HFFc6 (cell line): Measurements from ENCODE around the gene SPRY1. TPM values are rescaled to one million over a fixed set of nuclear protein-coding genes. Genes with fewer than 3 reads are reported as not detected.

Source experiments
- DNase-seq: peaks from one replicate; pipeline ENCODE4 v3.0.0-alpha.2; 2018
- H3K27ac Mint-ChIP-seq: 2 replicates; pipeline ENCODE4 v1.8.0; 2020; ENCODE audit warnings: mild to moderate bottlenecking, mixed read lengths
- H3K27me3 Mint-ChIP-seq: 2 replicates; pipeline ENCODE4 v1.8.0; 2021; ENCODE audit warnings: mild to moderate bottlenecking, moderate library complexity, mixed read lengths; ENCODE audit not compliant: insufficient read depth
- H3K36me3 Mint-ChIP-seq: 2 replicates; pipeline ENCODE4 v1.8.0; 2021; ENCODE audit warnings: low read depth, mixed read lengths
- H3K4me1 Mint-ChIP-seq: 2 replicates; pipeline ENCODE4 v1.8.0; 2020; ENCODE audit warnings: low read depth, mixed read lengths
- H3K4me3 Mint-ChIP-seq: 2 replicates; pipeline ENCODE4 v1.8.0; 2020; ENCODE audit warnings: mild to moderate bottlenecking, moderate library complexity, mixed read lengths
- H3K9me3 Mint-ChIP-seq: 2 replicates; pipeline ENCODE4 v1.8.0; 2020; ENCODE audit warnings: mild to moderate bottlenecking, mixed read lengths
- CTCF ChIP-seq: fragments of 200-600 bp; sonication (generic); IDR thresholded peaks from 2 replicates; pipeline ENCODE4 v1.5.0; 2021; ENCODE audit warnings: antibody characterized with exemption, mild to moderate bottlenecking
- total RNA-seq, 6 experiments: library from RNA; stranded (reverse); fragmentation: NEBNext Ultra II Directional; extraction: Animal tissue kit (Norgen Biotek cat#: 25700); gene quantifications; 2 replicates in 1 of 6; 3 replicates in 5 of 6; pipeline ENCODE4 v1.2.3, GENCODE V29; 2021

Gene SPRY1
- total RNA-seq, 6 experiments from 2014 or later = 0.41 to 1.6 (median 0.56) TPM

- Mint-ChIP-seq H3K36me3 (no peaks in the 10 kb centered on the region), H3K27ac (no peak overlapping the region), H3K27me3 (no peaks in the 10 kb centered on the region), H3K4me3 (no peak overlapping the region), H3K4me1 (no peaks in the 10 kb centered on the region), H3K9me3 (no peaks in the 10 kb centered on the region)
- no peak for DNase-seq
- TF ChIP-seq CTCF = no peak
These were observed 8.8 kb downstream of the SPRY1 start for GRCh38 chr4:123405267-123405865.

DNA sequence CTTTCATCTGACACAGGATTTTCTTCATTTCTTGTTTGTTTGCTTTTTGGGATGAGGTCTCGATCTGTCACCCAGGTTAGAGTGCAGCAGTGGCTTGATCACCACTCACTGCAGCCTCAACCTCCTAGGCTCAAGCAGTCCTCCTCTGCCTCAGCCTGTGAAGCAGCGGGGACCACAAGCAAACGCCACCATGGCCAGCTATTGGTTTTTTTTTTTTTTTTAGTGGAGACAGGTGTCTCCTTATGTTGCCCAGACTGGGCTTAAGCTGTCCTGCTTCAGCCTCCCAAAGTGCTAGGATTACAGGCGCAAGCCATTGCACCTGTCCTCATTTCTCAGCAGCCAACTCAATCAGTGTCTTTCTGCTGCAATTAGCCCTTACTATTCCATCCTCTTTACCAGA, 10.3 kb downstream of the SPRY1 start:
- H3K9me3 Mint-ChIP-seq = no peaks in the 10 kb centered on the region
- no peaks in the 10 kb centered on the region for H3K36me3 Mint-ChIP-seq
- no peak for DNase-seq
- H3K27me3 Mint-ChIP-seq = no peaks in the 10 kb centered on the region
- no peaks in the 10 kb centered on the region for H3K4me1 Mint-ChIP-seq
- no peak overlapping the region for H3K27ac Mint-ChIP-seq
- no peak for TF ChIP-seq CTCF
- no peak overlapping the region for H3K4me3 Mint-ChIP-seq

- Mint-ChIP-seq H3K9me3 (no peaks in the 10 kb centered on the region), H3K36me3 (no peaks in the 10 kb centered on the region), H3K4me3 (no peak overlapping the region), H3K4me1 (peaks cover 16% of the 10 kb centered on the region), H3K27ac (no peak overlapping the region), H3K27me3 (peaks cover 1% of the 10 kb centered on the region; the same call in 1 of the 2 replicates)
- no peak for TF ChIP-seq CTCF
- no peak for DNase-seq
These were observed 12.0 kb downstream of the SPRY1 start for GRCh38 chr4:123408471-123409084.

- no peaks in the 10 kb centered on the region for H3K9me3 Mint-ChIP-seq
- H3K27ac Mint-ChIP-seq = no peak overlapping the region
- TF ChIP-seq CTCF = no peak
- H3K36me3 Mint-ChIP-seq = no peaks in the 10 kb centered on the region
- no peak overlapping the region for H3K4me3 Mint-ChIP-seq
- H3K27me3 Mint-ChIP-seq = peaks cover 1% of the 10 kb centered on the region; the same call in 1 of the 2 replicates
- H3K4me1 Mint-ChIP-seq = peaks cover 22% of the 10 kb centered on the region
- DNase-seq = no peak
These were observed 12.7 kb downstream of the SPRY1 start for GRCh38 chr4:123409334-123409733.

- no peaks in the 10 kb centered on the region for H3K36me3 Mint-ChIP-seq
- no peak overlapping the region for H3K4me3 Mint-ChIP-seq
- H3K4me1 Mint-ChIP-seq = peaks cover 38% of the 10 kb centered on the region
- peaks cover 1% of the 10 kb centered on the region; the same call in 1 of the 2 replicates for H3K27me3 Mint-ChIP-seq
- DNase-seq = no peak
- H3K9me3 Mint-ChIP-seq = no peaks in the 10 kb centered on the region
- no peak overlapping the region for H3K27ac Mint-ChIP-seq
- TF ChIP-seq CTCF = no peak
These were observed 14.9 kb downstream of the SPRY1 start for GRCh38 chr4:123411514-123411913.
